Iris pigment epithelial cell (primary cell): ENCODE data around the gene MBNL2.
"Not testable (repeated sequence)": the region's sequence is repeated elsewhere in the genome, so short reads cannot be mapped to it uniquely, and the experiment has no call there.

Experiments used
- DNase-seq: peaks from one replicate; pipeline ENCODE4 v3.0.0-alpha.2; 2011; ENCODE audit warnings: low read depth

MBNL2 gene

GRCh38 chr13:97347255-97347932, 125.3 kb downstream of the MBNL2 start:
- DNase-seq: no peak

GRCh38 chr13:97348569-97349100, 126.5 kb downstream of the MBNL2 start:
- DNase-seq: no peak

- not testable (repeated sequence) for DNase-seq
Observed at GRCh38 chr13:97352012-97352411, 129.9 kb downstream of the MBNL2 start.

DNA sequence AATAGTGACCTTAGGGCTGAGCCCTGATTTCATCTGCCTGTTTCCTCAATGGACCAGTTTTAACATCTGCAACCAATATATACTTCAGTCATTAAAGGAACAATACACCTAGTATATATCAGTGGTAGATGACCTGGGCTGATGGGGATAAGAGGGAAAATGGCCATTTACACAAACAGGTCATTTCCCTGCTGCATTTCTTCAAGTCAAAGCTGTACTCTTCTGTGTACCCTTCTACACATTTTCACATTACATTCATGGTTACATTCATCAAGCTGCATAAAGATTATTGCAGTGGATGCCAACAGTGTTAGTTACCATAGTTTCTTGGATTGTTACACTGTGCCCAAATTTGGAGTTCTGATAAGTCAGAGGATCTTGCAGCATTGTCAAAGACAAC, 130.7 kb downstream of the MBNL2 start:
- DNase-seq: no peak

DNA sequence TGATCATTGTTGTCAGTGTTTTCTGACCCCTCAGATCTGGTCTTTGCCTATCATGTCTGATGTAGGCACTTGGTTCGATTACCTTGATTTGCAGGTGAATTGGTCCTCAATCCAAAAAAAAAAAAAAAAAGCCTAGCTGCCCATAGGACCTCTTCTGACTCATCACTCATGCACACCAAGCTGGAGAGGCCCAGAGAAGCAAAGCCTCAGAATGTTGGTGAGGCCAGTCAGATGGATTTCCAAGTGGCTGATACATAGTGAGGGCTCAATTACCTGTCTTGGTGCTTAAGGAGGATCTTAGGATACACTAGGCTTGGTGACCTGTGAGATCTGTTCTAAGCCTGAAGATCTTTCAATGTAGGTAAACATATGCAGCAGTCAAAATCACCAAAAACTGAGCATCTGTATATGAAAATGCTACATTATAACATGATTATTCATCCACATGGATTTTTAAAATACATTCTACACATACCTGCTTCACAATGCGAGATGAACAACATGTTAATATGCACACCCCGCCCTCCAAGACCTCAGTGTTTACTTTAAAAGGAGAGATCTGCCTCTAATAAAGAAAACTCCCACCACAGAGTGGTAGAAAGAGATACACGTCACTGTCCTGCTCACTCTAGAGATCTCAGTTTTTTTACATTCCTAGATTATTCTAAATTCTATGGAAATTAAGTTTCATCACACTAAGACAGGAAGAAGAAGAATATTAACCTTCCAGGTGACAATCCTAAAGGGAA, 132.0 kb downstream of the MBNL2 start:
- DNase-seq: peak; percentile 77

DNA sequence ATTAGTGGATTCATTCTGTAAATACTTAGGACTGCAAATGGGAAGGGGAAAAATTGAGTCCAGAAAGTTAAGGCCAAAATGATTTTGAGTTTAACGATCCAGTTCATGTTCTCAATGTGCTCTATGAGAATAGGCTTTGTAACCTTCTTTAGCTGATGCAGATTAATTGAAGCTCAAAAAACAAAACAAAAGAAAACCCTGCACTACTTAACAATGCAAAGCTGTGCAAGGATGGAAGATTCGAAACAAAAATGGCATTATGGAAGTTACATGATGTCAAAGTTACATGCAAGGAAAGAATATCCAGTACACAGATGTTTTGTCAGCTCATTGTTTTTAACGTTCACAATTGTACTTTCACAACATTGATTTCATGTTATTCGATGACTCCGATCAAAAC, 132.7 kb downstream of the MBNL2 start:
- DNase-seq: no peak

DNA sequence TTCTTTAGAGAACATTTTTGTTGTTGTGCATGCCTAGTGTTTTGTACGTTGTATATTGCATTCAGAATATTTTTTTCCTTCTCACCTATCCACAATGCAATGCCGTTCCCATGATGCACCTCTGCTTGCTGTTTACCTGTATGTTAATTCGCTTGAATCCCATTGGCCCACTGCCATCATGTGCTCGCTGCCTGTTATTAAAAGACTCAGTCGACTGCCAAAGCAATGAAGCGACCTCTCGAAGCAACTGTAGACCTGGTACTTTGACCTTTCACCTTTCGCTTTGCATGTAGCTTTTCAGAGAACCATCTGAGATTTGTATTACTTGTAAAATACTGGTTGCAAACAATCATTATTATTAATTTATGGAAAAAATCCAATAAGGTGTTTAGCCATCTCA, 134.5 kb downstream of the MBNL2 start:
- no peak for DNase-seq

- DNase-seq: peak; percentile 89
Observed at GRCh38 chr13:97359181-97360057, 137.3 kb downstream of the MBNL2 start.

DNA sequence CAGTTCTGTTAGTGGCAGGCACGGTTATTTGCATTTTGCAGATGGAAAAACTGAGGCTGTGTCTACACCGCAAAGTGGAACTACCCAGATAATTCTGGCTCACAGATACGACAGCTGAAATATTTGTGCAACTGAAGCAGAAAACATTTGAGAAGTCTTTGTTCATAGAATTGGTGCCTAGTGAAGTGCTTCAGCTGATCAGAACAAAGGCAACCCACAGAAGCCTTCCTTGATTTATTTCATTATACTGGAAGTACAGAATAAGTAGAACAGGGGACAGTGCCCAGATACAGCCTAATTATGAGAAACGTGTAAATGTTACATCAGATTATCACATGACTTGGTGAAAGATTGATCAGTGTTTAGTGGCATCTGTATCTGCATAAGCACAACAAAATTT, 138.5 kb downstream of the MBNL2 start:
- no peak for DNase-seq

DNA sequence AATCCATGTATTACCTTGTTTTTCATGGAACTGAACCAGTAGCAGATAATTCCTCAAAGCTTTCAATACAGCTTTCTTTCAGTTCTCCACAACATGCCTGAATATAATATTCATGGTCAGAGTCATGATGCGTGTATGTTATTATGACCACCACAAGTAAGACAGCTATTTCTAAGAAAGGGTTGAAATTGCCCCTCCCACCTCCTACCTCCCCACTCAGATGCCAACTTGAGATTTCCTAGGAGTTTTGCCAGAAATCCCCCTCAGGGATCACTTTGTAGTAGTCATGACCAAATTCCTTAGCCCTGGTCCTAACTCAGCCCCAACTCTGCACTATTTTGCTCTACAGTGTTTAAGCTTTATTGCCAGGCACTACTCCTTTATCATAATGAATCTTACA, 141.9 kb downstream of the MBNL2 start:
- no peak for DNase-seq

DNA sequence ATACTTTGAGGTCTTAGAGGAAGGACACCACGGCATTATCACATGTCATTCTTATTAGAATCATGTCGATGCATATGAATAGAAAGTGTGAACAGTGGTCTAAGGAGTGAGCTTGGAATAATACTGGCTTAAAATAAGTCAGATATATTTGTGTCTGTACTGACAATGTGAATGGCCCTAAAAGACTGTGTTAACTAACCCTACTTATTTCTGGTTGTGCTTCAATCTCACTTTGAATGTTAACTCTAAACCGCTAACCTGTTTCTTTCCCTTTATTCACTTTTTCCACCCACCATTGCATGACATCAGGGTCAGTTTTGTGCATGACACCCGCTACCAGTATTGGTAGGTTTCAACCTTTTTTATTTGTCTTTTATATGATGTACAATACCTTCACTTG, 142.7 kb downstream of the MBNL2 start:
- DNase-seq: no peak

- no peak for DNase-seq
Observed at GRCh38 chr13:97366172-97366688, 144.1 kb downstream of the MBNL2 start.

- DNase-seq: peak; percentile 76
Observed at GRCh38 chr13:97367016-97367822, 145.1 kb downstream of the MBNL2 start.

GRCh38 chr13:97369261-97369893, 147.2 kb downstream of the MBNL2 start:
- DNase-seq: peak; percentile 25

GRCh38 chr13:97371486-97372109, 149.5 kb downstream of the MBNL2 start:
- DNase-seq: no peak

DNA sequence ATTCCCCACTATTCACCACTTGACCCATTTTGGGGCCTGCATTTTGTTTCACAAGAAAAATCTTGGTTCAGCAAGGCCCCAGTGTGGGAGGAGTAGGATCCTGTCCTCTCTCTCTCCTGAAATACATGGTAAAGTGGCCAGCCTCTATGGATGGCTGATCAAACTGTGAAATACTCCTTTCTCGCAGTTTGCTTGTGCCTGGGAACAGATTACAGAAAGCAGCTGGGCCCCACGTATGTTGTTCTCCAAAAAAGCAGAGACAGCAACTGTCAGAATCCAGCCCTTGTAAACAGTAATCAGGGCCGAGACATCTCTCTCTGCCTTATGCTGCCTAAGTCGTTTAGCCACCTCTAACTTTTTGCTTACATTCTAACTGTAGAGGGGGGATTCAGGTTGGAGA, 150.8 kb downstream of the MBNL2 start:
- DNase-seq: no peak

DNA sequence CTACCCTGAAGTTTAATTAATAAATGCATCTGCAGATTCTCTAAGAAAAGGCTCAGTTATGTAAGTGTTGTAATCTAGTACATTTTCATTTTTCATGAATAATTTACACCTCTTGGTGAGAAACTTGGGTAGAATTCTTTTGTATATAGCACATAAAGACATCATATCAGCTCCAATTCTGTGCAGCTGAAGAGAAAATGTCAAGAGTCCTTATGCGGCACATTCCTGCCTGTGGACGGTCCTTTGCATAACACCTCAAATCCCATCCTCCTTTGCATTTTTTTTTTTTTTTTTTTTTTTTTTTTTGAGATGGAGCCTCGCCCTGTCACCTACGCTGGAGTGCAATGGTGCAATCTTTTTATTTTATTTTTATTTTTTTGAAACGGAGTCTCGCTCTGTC, 151.7 kb downstream of the MBNL2 start:
- DNase-seq: no peak

DNA sequence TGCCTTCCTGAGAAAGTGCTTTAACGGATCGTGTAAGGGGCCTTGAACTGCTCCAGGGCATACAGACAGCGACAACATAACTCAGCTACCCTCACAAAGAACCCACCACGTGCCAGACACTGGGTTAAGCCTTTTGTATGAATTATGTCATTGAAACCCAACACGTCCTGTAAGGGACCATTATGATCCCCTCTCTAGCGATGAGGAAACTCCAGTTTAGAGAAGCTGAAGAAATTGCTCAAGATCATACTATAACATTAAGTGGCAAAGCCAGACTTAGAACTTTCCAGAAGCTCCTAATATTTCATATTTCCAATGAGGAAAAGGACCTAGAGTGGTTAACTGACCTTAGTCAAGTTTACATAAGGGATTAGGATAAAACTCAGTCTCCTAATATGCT, 154.8 kb downstream of the MBNL2 start:
- no peak for DNase-seq

- no peak for DNase-seq
Observed at GRCh38 chr13:97379386-97379785, 157.3 kb downstream of the MBNL2 start.

- DNase-seq: no peak
Observed at GRCh38 chr13:97380696-97381095, 158.6 kb downstream of the MBNL2 start.
